MM.1S (cell line): ENCODE data around the gene TXNRD1.

Source experiments
- EZH2 ChIP-seq: fragments of 300-600 bp; sonication (generic); optimal IDR thresholded peaks from 2 replicates; pipeline ENCODE3; 2017; ENCODE audit warnings: low read depth, mild to moderate bottlenecking, antibody characterized with exemption, low read length, mixed read lengths
- TF ChIP-seq, protein P1 (sequence below): fragments of 300-600 bp; sonication (generic); IDR thresholded peaks from 2 replicates; pipeline ENCODE4 v1.5.1; 2016; ENCODE audit warnings: antibody characterized with exemption, low read length, mixed read lengths

- TF ChIP-seq, protein P1, sequence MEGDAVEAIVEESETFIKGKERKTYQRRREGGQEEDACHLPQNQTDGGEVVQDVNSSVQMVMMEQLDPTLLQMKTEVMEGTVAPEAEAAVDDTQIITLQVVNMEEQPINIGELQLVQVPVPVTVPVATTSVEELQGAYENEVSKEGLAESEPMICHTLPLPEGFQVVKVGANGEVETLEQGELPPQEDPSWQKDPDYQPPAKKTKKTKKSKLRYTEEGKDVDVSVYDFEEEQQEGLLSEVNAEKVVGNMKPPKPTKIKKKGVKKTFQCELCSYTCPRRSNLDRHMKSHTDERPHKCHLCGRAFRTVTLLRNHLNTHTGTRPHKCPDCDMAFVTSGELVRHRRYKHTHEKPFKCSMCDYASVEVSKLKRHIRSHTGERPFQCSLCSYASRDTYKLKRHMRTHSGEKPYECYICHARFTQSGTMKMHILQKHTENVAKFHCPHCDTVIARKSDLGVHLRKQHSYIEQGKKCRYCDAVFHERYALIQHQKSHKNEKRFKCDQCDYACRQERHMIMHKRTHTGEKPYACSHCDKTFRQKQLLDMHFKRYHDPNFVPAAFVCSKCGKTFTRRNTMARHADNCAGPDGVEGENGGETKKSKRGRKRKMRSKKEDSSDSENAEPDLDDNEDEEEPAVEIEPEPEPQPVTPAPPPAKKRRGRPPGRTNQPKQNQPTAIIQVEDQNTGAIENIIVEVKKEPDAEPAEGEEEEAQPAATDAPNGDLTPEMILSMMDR: no peak
- no peak for TF ChIP-seq EZH2
Observed at GRCh38 chr12:104350211-104351056, 134.9 kb downstream of the TXNRD1 start.
